ENCODE results near the gene TP53AIP1. TPM values are rescaled to one million over a fixed set of nuclear protein-coding genes. Genes with fewer than 3 reads are reported as not detected.

TP53AIP1 gene
- polyA plus RNA-seq, 6 donors from 2014 or later = not detected

Other genes with a start within 250 kb of the TP53AIP1 start
- 100 to 1,000 TPM in 2 of 6 donors, 10 to 100 TPM in 4; 65.3 to 109 (median 88.3) TPM for gene FLI1, start 248.8 kb downstream of the TP53AIP1 start, polyA plus RNA-seq (ENCODE audit: low read depth in 6 of 6)
- gene KCNJ1, start 75.6 kb downstream of the TP53AIP1 start, polyA plus RNA-seq (ENCODE audit: low read depth in 6 of 6) = under 1 TPM in 3 of 6 donors, not detected in 3; 0.18 to 0.64 (median 0.20) TPM
- gene KCNJ5, start 51.5 kb downstream of the TP53AIP1 start, polyA plus RNA-seq (ENCODE audit: low read depth in 6 of 6) = not detected
- 1 to 10 TPM in 5 of 6 donors, under 1 TPM in 1; 0.91 to 5.0 (median 2.8) TPM for gene ARHGAP32, start 249.5 kb upstream of the TP53AIP1 start, polyA plus RNA-seq (ENCODE audit: low read depth in 6 of 6)